Loucy (cell line): ENCODE results near the gene NHS.

Experiments
- CTCF ChIP-seq: fragments of 200-600 bp; sonication (generic); conservative IDR thresholded peaks from 2 replicates; pipeline ENCODE4 v1.5.1; 2014; ENCODE audit warnings: mild to moderate bottlenecking, antibody characterized with exemption, low read length
- EZH2phosphoT487 ChIP-seq: fragments of 200-600 bp; IDR thresholded peaks from 2 replicates; pipeline ENCODE4 v1.6.1; 2018; ENCODE audit warnings: antibody characterized with exemption, mild to moderate bottlenecking, moderate library complexity, borderline replicate concordance

- no peak for TF ChIP-seq CTCF
- TF ChIP-seq EZH2phosphoT487: no peak
These were observed 256.6 kb downstream of the NHS start for GRCh38 chrX:17631647-17632046.
